Hematopoietic multipotent progenitor cell treated with erythropoietin and hydrocortisone succinate and interleukin-3 and kit ligand, for 4 days (in vitro differentiated cells): ENCODE data around the gene LGI1.
"Not testable (repeated sequence)": the region's sequence is repeated elsewhere in the genome, so short reads cannot be mapped to it uniquely, and the experiment has no call there.

Source experiments
- DNase-seq: peaks from one replicate; pipeline ENCODE4 v3.0.0-alpha.2; 2015

Gene LGI1

DNA sequence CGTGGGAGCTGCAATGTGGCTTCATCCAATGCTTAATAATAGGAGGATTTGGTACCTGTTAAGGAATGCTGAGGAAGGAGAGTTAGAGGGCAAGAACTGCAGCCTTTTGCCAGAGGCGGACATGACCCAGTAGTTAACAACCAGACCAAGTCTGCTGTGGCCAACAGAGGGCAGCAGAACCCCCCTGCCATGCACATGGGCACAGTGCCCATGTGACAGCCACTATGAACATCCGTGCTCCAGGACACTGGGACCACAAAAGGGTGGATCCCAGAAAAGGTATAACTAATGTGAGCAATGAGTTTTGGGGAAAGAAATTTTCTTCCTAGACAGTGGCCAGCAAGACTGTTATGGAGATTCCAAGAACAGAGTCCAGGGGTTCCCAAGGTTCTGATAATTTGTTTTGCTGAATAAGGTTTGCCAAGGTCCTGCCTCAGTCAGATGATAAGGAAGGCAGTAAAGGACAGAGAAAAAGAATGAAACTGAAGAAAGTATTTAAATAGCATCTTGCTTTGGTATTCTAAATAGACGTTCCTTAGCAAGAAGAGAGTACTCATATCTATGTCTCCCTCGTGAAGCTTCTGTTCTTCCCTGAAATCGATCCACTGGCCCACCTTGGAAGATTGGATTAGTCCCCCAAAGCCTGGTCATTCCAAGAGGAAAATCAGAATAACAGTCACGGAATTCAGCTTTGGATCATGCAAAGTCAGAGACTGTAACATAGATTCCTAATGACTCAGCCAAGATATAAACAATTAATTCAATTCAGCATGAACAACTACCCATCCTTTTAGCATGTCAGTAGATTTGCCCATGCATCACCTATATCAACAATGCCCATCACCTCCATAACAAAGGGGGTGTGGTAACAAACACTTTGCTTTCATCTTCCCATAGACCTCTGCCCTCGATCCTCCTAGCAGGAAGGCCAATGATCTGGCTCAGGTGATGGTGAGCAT is 56.0 kb downstream of the LGI1 start:
- peak; percentile 80 for DNase-seq

DNA sequence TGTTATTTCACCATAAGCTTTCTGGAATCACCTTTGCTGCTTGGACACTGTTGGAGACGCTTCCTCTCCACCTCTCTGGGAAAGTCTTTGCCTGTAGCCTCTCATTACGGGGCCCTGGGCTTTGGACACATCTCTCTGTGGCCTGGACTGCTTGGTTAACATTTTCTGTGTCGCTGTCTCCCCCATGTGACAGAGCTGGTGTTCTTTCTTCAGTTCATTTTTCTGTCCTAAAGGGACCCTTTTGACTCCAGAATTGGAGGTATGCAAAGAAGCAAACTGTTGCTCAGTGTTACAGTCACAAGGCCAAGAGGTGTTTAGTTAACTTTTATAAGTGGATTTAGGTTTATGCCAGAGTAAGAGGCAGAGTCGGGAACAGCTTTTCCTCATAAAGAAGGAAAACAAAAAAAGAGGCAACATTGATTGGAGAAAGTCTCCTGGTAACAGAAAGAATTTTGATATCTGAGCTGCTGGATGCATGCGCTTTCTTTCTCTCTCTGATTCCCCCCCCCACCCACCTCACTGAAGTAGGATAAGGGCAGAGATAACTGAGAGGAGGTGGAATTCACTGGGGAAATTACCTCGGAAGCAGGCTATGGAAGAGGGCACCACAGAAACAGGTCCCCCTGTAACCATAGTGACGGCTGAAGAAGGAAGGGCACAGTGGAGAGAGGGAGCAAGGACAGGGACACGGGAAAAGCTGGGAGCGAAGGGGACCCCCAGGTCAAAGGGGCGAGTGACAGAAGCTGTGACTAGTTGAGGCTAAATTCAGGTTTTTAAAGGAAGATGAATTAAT is 57.8 kb downstream of the LGI1 start:
- DNase-seq = no peak

- DNase-seq = peak; percentile 74
These were observed 58.5 kb downstream of the LGI1 start for GRCh38 chr10:93816123-93816747.

- no peak for DNase-seq
These were observed 60.4 kb downstream of the LGI1 start for GRCh38 chr10:93818086-93818485.

DNA sequence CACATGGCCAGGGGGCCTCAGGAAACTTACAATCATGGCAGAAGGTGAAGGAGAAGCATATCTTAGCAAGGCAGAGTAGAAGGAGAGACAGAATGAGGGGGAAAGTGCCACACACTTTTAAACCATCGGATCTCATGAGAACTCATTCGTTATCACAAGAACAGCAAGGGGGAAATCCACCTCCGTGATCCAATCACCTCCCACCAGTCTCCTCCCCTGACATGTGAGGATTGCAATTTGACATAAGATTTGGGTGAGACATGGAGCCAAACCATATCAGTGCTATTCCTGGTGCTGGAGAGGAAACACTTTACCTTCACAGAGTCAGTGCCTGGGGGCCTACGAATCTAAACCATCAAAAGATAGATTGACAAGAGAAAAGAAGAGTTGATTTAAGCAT is 61.8 kb downstream of the LGI1 start:
- no peak for DNase-seq

GRCh38 chr10:93820434-93820833 is 62.7 kb downstream of the LGI1 start:
- no peak for DNase-seq

DNA sequence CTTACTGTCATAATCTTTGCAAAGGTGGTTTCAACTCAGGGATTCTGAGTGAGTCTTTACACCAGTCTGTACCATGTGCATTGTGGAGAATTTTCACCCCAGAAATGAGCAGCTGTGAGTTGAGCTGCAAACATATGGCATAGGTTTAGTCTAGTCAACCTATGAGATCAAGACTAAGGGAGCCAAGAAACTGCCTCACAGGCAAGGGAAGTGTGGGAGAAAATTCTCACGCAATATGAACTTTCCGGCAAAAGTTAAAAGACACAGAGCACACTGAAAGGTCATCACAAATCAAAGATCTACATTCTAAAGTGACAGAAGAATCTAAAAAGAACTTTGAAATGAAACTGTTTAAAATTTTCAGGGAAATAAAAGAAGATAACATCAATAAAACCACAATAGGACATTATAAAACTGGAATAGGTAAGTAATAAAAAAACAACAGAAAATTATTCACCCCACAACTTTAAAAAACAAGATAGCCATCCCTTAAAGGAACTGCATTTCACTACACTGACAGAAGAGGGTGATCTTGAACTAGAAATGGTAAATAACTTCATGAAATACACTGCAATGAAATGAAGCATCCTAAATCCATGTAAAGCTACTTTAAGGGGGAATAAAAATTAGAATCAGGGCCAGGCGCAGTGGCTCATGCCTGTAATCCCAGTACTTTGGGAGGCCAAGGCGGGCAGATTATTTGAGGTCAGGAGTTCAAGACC is 63.5 kb downstream of the LGI1 start:
- peak; percentile 65 for DNase-seq

DNA sequence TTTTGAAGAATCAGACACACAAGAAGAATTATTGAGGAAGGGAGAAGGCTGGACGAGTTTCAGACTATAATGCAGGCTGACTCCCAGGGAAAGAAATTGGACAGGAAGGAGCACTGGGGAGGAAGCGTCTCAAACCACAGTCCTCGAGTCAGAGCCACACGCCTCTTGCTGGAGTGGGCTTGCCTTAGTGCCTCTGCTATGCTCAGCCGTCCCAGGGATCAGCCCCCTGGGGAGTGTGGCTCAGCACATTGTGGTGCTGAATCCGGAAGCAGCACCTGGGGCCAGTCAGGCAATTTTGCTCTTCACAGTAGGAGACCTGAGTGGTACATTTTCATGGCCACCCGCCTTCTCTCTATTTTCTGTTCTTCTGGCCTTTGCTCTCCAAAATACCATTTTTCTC is 68.6 kb downstream of the LGI1 start:
- DNase-seq = peak; percentile 5

DNA sequence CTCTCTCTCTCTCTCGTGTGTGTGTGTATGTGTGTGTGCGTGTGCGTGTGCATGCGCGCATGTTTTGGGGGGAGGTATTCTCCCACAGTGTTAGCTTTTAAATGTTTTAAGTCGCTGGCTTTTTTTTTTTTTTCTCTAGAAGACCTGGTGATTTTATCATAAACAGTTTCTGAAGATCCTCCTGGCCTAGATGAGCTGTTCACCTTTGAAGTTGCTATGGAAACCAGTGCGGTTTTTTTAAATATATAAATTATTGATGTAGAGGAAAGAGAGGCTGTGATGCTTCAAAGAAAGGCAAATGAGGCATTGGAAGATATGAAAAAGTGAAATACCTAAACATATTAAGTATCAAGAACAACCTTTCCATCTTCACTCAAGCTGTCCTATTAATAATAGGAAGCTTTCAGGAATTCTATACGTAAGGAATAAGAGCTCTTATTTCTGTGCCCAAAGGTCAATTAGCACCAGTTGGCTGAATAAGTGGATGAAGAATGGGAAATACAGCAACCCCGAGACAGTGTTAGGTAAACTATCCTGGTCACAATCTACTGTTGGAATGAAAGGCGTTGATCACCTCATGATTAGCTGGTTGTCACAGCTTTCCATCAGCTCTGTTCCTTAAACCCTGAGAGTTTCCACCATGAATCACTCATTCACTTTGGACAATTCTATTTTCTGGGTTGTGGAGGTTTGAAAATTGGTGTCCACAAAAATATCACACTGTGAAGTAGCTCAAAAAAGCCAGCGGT is 69.5 kb downstream of the LGI1 start:
- DNase-seq = no peak

- DNase-seq = not testable (repeated sequence)
These were observed 73.3 kb downstream of the LGI1 start for GRCh38 chr10:93831065-93831464.

DNA sequence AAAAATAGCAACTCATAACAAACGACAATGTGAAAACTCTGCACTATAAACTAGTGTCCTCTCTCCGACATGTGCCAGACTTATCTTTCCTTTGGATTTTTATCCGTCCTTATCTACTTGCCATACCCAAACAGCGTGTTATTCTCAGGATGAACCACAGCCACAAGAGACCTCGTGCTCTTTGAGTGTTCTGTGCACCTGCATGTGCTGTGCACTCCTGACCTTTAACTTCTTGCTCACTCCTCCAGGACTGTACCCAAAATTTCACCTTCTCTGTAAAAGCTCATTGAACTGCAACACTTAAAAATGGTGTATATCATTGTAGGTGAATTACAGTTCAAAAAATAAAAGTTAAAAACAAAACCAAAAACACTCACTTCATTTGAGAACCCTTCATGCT is 78.0 kb downstream of the LGI1 start:
- DNase-seq = no peak

GRCh38 chr10:93837822-93838221 is 80.1 kb downstream of the LGI1 start:
- DNase-seq = no peak

DNA sequence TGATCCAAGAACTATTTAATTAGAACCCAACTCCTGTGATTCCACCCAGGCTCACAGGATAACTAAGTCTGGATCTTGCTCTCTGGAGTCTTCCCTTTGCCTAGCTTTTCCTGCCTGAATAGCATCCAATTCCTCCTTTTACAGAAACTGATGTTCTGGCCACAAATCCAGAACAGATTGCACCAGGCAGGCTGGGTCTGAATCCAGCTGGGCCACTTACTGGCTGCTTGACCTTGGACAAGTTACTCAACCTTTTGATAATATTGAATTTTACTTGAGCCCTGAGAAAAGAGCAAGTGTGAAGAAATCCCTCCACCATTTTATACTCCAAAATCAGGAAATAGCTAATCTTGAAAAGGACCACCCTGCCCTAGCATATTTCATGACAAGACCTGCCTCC is 80.5 kb downstream of the LGI1 start:
- DNase-seq = no peak

DNA sequence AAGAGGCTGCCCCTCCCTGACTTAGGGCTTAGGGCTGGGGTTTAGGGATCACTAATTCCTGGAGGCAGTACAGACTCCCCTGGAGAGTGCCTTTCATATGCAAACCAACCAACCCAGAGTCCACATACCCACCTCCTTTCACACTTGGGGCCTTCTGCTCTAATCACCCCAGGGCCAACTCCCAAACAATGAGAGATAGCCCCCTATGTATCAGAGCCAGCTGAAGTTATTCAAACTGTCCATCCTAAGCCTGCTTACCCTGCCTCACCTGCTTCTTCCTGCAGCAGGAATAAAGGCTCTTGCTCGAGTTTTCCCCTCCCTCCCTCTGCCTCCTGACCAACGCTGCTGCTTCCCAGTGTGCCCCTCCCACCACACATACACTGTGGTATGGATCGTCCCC is 84.2 kb downstream of the LGI1 start:
- no peak for DNase-seq

DNA sequence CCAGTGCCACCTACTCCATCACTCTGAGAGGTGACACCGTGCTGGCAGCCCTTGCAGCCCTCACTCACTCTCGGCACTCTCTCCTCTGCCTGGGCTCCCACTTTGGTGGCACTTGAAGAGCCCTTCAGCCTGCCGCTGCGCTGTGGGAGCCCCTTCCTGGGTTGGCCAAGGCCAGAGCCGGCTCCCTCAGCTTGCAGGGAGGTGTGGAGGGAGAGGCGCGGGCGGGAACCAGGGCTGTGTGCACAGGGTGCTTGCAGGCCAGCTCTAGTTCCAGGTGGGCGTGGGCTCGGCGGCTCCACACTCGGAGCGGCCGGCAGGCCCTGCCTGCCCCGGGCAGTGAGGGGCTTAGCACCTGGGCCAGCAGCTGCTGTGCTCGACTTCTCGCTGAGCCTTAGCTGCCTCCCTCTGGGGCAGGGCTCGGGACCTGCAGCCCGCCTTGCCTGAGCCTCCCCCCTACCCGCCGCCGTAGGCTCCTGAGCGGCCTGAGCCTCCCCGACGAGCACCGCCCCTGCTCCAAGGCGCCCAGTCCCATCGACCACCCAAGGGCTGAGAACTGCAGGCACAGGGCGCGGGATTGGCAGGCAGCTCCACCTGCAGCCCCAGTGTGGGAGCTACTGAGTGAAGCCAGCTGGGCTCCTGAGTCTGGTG is 87.4 kb downstream of the LGI1 start:
- DNase-seq = no peak
